NB4 (cell line): ENCODE results near the gene GXYLT1.

ENCODE experiments used
- DNase-seq: peaks from one replicate; pipeline ENCODE4 v3.0.0; 2010; ENCODE audit warnings: low read depth
- H3K4me3 ChIP-seq: one replicate; pipeline ENCODE4 v1.5.1; 2011; ENCODE audit warnings: mild to moderate bottlenecking, low read depth, low read length, moderate library complexity
- CTCF ChIP-seq: IDR thresholded peaks from one replicate; pipeline ENCODE4 v1.5.1; 2012; ENCODE audit warnings: low read depth, low read length
- MYC ChIP-seq: IDR thresholded peaks from 2 replicates; pipeline ENCODE4 v1.6.1; 2011; ENCODE audit warnings: low read depth, low read length
- POLR2A ChIP-seq: IDR thresholded peaks from 2 replicates; pipeline ENCODE4 v1.6.1; 2011; ENCODE audit warnings: mild to moderate bottlenecking; ENCODE audit not compliant: insufficient read length; ENCODE audit errors: extremely low read depth
- TF ChIP-seq, protein P1 (sequence below): IDR thresholded peaks from 2 replicates; pipeline ENCODE4 v1.6.1; 2011; ENCODE audit warnings: low read depth, low read length

Gene GXYLT1

GRCh38 chr12:42128327-42128726, 16.3 kb downstream of the GXYLT1 start:
- DNase-seq: peak; percentile 30
- TF ChIP-seq MYC (no peak), POLR2A (no peak), CTCF (no peak)
- TF ChIP-seq, protein P1, sequence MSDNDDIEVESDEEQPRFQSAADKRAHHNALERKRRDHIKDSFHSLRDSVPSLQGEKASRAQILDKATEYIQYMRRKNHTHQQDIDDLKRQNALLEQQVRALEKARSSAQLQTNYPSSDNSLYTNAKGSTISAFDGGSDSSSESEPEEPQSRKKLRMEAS: no peak
- no peak overlapping the region for H3K4me3 ChIP-seq

- no peak overlapping the region for H3K4me3 ChIP-seq
- TF ChIP-seq CTCF (no peak), POLR2A (no peak), MYC (no peak)
- TF ChIP-seq, protein P1: no peak
- DNase-seq: no peak
Observed at GRCh38 chr12:42126963-42127362, 17.7 kb downstream of the GXYLT1 start.

GRCh38 chr12:42125388-42125767, 19.3 kb downstream of the GXYLT1 start:
- peak; percentile 32 for DNase-seq
- no peak overlapping the region for H3K4me3 ChIP-seq
- no peak for TF ChIP-seq CTCF
- no peak for TF ChIP-seq MYC

DNA sequence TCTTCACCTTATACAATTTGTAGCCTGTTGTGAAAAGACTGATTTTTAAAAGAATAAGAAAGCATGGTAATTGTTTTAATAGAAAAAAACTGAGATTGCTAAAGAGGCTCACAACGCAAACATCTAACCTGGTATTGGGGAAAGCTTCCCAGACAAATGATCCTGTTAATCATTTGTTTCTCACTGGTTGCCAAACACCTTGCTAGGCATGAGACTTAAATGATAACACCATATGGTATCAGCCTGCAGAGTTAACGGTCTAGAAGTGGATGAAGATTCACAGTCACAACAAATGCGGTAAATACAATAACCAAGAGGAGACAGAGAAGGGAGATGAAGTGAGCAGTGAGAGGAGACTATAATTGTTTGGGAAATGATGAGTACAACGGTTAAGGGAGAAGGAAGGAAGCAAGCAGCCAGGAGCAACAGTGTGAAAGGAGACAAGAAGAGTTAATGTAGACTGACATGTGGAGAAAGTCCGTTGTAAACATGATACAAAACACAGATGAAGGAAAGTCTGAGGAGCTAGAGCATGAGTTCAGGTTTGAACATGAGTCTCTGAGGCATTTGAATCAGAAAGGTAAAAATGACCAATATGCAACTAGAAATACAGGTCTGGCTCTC, 19.8 kb downstream of the GXYLT1 start:
- DNase-seq: no peak
- TF ChIP-seq, protein P1: no peak
- TF ChIP-seq CTCF (no peak), MYC (no peak), POLR2A (no peak)
- no peak overlapping the region for H3K4me3 ChIP-seq

DNA sequence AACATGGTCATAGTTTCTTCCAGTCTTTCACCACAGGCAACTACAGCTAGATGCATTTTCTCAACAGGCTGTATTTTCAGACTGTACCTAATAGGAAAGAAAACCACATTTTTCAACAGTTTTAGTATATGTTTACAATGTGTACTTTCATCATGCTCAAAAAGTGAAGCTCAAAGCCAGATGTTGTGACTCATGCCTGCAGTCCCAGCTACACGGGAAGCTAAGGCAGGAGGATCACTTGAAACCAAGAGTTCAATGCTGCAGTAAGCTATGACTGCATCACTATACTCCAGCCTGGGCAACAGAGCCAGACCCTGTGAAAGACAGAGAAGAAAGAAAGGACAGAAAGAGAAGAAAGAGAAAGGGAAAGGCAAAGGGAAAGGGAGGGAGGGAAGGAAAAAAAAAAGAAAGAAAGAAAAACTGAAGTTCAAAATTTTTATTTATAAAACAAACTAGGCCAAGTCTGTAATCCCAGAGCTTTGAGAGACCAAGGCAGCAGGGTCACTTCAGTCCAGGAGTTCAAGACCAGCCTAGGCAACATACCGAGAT, 25.5 kb downstream of the GXYLT1 start:
- no peak for TF ChIP-seq CTCF
- no peak for TF ChIP-seq MYC
- TF ChIP-seq POLR2A: no peak
- TF ChIP-seq, protein P1: no peak
- H3K4me3 ChIP-seq: no peak overlapping the region
- no peak for DNase-seq
